Measurements from ENCODE around the gene PTPRM.

- TF ChIP-seq NR2C2 (CRISPR knock-in tag; IDR thresholded peaks at IDR 0.05) = no peak
- TF ChIP-seq TCF7 (CRISPR knock-in tag; IDR thresholded peaks at IDR 0.05; ENCODE audit: low read depth) = no peak
Measured at GRCh38 chr18:8221452-8221851, 654.3 kb downstream of the PTPRM start.
